ENCODE data around the gene DROSHA.

DNA sequence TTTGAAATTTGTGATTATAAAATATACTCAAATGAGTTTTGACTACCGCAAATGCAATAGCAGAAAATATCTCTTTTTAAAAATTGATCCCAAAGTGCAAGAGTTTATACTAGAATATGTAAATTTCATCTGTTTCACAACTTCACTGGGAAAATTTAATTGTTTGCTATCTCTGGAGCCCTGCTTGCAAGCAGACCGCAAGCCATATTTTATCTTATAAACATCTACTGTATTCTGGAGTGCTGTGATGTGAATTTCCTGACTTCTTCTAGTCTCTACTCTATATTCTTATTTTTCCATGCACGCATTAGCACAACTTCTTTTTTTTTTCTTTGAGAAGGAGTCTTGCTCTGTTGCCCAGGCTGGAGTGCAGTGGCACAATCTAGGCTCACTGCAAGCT lies 98.7 kb downstream of the DROSHA start:
- no peak for TF ChIP-seq CTCF (IDR thresholded peaks at IDR 0.05; ENCODE audit: low read depth, low read length, poor library complexity, severe bottlenecking)
- no peak for TF ChIP-seq EZH2phosphoT487 (IDR thresholded peaks at IDR 0.05; ENCODE audit: borderline replicate concordance, low read length)
